CD4-positive, alpha-beta T cell treated with Interleukin-1 beta for 1 hour (primary cell): ENCODE results near the gene SEZ6L.

Source experiments
- DNase-seq, 2 donors: peaks; one replicate each; pipeline ENCODE4 v3.0.0-alpha.2; 2020 to 2022

The SEZ6L gene

GRCh38 chr22:26169315-26170111 is at the start of gene SEZ6L:
Gene SEZ6L, plus strand, starts transcription at chr22:26169462. Its CDS starts 208 bp downstream, at chr22:26169670.
- DNase-seq: peak in 1 of 2 donors; percentile 11

GRCh38 chr22:26122920-26123468 is 46.3 kb upstream of the SEZ6L start:
- peak in 1 of 2 donors; percentile 0 for DNase-seq

GRCh38 chr22:26124991-26125725 is 44.1 kb upstream of the SEZ6L start:
- no peak for DNase-seq

GRCh38 chr22:26127126-26127525 is 42.1 kb upstream of the SEZ6L start:
- no peak for DNase-seq

GRCh38 chr22:26127556-26127955 is 41.7 kb upstream of the SEZ6L start:
- no peak for DNase-seq

GRCh38 chr22:26131589-26132154 is 37.6 kb upstream of the SEZ6L start:
- DNase-seq: no peak

- no peak for DNase-seq
These were observed 34.5 kb upstream of the SEZ6L start for GRCh38 chr22:26134654-26135330.

- DNase-seq: no peak
These were observed 33.5 kb upstream of the SEZ6L start for GRCh38 chr22:26135806-26136205.

- no peak for DNase-seq
These were observed 30.0 kb upstream of the SEZ6L start for GRCh38 chr22:26139310-26139709.

- DNase-seq: no peak
These were observed 27.4 kb upstream of the SEZ6L start for GRCh38 chr22:26141831-26142230.

- DNase-seq: no peak
These were observed 25.4 kb upstream of the SEZ6L start for GRCh38 chr22:26143806-26144325.

GRCh38 chr22:26159886-26160285 is 9.4 kb upstream of the SEZ6L start:
- no peak for DNase-seq

GRCh38 chr22:26161746-26162145 is 7.5 kb upstream of the SEZ6L start:
- no peak for DNase-seq

- no peak for DNase-seq
These were observed 6.3 kb upstream of the SEZ6L start for GRCh38 chr22:26162926-26163325.

GRCh38 chr22:26164174-26164573 is 5.1 kb upstream of the SEZ6L start:
- no peak for DNase-seq

- DNase-seq: peak in 1 of 2 donors; percentile 1
These were observed 871 bp upstream of the SEZ6L start for GRCh38 chr22:26168330-26168851.

GRCh38 chr22:26168939-26169314 is 335 bp upstream of the SEZ6L start:
- DNase-seq: no peak

- no peak for DNase-seq
These were observed 840 bp downstream of the SEZ6L start for GRCh38 chr22:26170112-26170492.

- DNase-seq: no peak
These were observed 1.7 kb downstream of the SEZ6L start for GRCh38 chr22:26170795-26171580.

GRCh38 chr22:26172389-26172990 is 3.2 kb downstream of the SEZ6L start:
- peak; percentile 2 to 12 for DNase-seq

- DNase-seq: no peak
These were observed 5.0 kb downstream of the SEZ6L start for GRCh38 chr22:26174280-26174679.
